GM18907 (cell line): ENCODE results near the gene POU4F3.

ENCODE experiments used
- ATAC-seq: cut with Tn5 transposase; IDR thresholded peaks from one replicate; pipeline ENCODE4 v1.9.1; 2021; ENCODE audit warnings: mild to moderate bottlenecking, moderate library complexity; ENCODE audit not compliant: unreplicated experiment

The POU4F3 gene

DNA sequence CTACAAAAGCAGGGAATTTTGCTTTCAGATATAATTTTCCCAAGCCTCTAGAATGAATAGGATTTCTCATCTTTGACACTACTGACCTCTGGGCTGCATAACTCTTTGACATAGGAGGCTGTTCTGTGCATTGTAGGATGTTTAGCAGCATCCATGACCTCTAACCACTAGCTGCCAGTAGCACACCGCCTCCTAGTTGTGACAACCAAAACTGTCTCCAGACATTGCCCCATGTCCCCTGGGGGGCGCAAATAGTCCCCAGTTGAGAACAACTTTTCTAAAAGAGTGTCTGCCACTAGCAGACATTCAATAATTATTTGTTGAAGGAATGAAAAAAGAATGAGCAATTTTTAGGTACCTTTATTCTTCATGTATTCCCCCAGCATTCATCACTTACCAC, 51.8 kb downstream of the POU4F3 start:
- no peak for ATAC-seq
